ENCODE measurements around the gene POLR2B. TPM values are rescaled to one million over a fixed set of nuclear protein-coding genes. Genes with fewer than 3 reads are reported as not detected.

POLR2B gene
- total RNA-seq, 3 donors from 2014 or later: 56.7 to 78.8 (median 71.9) TPM

GRCh38 chr4:56986952-56987351 lies 8.3 kb downstream of the POLR2B start:
- ATAC-seq (no peak), DNase-seq (no peak)
- H3K9me3 ChIP-seq: no peaks in the 10 kb centered on the region
- H3K4me1 ChIP-seq (ENCODE audit: low read depth): no peaks in the 10 kb centered on the region
- H3K36me3 ChIP-seq (ENCODE audit: low read depth): no peaks in the 10 kb centered on the region
- intact Hi-C loops (cut with DNase I, micrococcal nuclease): no loop called here
- TF ChIP-seq, protein P1, sequence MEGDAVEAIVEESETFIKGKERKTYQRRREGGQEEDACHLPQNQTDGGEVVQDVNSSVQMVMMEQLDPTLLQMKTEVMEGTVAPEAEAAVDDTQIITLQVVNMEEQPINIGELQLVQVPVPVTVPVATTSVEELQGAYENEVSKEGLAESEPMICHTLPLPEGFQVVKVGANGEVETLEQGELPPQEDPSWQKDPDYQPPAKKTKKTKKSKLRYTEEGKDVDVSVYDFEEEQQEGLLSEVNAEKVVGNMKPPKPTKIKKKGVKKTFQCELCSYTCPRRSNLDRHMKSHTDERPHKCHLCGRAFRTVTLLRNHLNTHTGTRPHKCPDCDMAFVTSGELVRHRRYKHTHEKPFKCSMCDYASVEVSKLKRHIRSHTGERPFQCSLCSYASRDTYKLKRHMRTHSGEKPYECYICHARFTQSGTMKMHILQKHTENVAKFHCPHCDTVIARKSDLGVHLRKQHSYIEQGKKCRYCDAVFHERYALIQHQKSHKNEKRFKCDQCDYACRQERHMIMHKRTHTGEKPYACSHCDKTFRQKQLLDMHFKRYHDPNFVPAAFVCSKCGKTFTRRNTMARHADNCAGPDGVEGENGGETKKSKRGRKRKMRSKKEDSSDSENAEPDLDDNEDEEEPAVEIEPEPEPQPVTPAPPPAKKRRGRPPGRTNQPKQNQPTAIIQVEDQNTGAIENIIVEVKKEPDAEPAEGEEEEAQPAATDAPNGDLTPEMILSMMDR (IDR thresholded peaks at IDR 0.05): no peak
- no peak overlapping the region for H3K4me3 ChIP-seq

DNA sequence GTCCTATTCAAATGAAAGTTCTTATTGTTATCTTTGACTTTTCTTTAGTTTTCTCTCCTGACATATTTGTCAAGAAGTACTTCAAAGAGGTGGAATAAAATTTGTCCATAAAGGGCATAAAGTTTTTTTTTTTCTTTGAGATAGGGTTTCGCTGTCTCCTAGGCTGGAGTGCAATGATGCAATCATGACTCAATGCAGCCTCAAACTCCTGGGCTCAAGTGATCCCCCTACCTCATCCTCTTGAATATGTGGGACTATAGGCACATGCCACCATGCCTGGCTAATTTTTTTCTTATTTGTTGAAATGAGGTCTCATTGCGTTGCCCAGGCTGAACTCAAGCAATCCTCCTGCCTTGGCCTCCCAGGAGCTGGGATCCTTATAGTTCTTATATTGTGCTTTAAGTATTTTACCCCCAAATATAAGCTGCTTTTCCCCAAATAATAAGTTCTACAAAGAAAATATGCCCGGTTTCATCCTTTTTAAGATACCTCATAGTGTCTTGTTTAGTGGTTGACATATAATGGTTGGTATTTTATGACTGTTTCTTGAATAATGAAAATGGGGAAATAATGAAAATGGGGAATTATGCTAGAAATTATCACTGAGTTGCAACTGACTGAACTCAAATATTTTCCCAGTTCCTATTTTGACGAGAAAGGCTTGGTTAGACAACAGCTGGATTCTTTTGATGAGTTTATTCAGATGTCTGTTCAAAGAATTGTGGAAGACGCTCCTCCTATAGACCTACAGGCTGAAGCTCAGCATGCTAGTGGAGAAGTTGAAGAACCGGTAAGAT lies 11.6 kb downstream of the POLR2B start:
- Histone ChIP-seq H3K4me3 (no peak overlapping the region), H3K4me1 (ENCODE audit: low read depth) (no peaks in the 10 kb centered on the region), H3K9me3 (no peaks in the 10 kb centered on the region), H3K36me3 (ENCODE audit: low read depth) (no peaks in the 10 kb centered on the region)
- no peak for ATAC-seq
- intact Hi-C loops (cut with DNase I, micrococcal nuclease): no loop called here
- no peak for DNase-seq
- TF ChIP-seq, protein P1 (IDR thresholded peaks at IDR 0.05): no peak

DNA sequence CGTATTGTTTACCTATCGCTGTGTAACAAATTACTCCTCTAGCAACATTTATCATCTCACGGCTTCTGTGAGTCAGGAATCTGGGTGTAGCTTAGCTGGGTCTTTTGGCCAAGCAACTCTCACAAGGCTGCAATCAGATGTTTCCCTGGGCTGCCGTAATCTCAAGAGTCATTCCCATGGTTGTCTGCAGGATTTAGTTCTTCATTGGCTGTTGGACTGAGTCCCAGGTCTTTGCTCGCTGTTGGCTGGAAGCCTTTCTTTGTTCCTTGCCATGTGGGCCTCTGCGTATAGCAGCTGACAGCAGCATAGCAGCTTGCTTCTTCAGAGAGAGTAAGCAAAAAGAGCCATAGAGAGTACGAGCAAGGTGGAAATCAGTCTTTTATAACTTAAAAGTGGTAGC lies 16.8 kb downstream of the POLR2B start:
- Histone ChIP-seq H3K9me3 (no peaks in the 10 kb centered on the region), H3K36me3 (ENCODE audit: low read depth) (peaks cover 3% of the 10 kb centered on the region)
- ATAC-seq: peak; percentile 45

GRCh38 chr4:56999751-57000150 lies 21.1 kb downstream of the POLR2B start:
- TF ChIP-seq, protein P1 (IDR thresholded peaks at IDR 0.05): no peak
- Histone ChIP-seq H3K9me3 (no peaks in the 10 kb centered on the region), H3K36me3 (ENCODE audit: low read depth) (peaks cover 3% of the 10 kb centered on the region), H3K4me3 (no peak overlapping the region), H3K4me1 (ENCODE audit: low read depth) (no peaks in the 10 kb centered on the region)
- DNase-seq (no peak), ATAC-seq (no peak)
- intact Hi-C loops (cut with DNase I, micrococcal nuclease): no loop called here

More for the DNA sequence above, 16.8 kb downstream of the POLR2B start:
- peak in 1 of 3 donors; percentile 37 for DNase-seq
- intact Hi-C loops (cut with DNase I, micrococcal nuclease): no loop called here
- TF ChIP-seq, protein P1 (IDR thresholded peaks at IDR 0.05): no peak
- no peak overlapping the region for H3K4me3 ChIP-seq
- no peaks in the 10 kb centered on the region for H3K4me1 ChIP-seq (ENCODE audit: low read depth)

DNA sequence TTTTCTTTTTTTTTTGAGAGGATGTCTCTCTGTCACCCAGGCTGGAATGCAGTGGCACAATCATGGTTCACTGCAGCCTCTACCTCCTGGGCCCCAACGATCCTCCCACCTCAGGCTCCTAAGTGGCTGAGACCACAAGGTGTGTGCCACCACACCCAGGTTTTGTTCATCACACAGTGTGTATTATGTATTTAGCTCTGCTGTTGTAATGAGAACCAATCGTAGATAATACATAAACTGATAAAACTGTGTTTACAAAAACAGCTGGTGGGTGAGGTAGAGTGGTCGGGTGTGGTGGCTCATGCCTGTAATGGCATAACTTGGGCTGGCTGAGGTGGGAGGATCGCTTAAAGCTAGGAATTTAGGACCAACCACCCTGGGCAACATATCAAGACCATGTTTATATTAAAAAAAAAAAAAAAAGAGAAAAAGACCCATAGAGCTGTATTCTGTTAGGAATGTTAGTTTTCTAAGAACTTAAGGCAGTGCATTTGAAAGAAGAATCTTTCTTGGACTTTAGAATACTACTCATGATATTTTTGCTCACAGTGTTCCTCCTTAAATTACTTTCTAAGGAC lies 34.9 kb downstream of the POLR2B start:
- intact Hi-C loops (cut with DNase I, micrococcal nuclease): no loop called here
- Histone ChIP-seq H3K9me3 (no peaks in the 10 kb centered on the region), H3K4me1 (ENCODE audit: low read depth) (no peaks in the 10 kb centered on the region), H3K36me3 (ENCODE audit: low read depth) (peaks cover 10% of the 10 kb centered on the region), H3K4me3 (no peak overlapping the region)
- DNase-seq (peak in 1 of 3 donors; percentile 7), ATAC-seq (peak; percentile 67)
- TF ChIP-seq, protein P1 (IDR thresholded peaks at IDR 0.05): no peak
